Measurements from ENCODE around the gene ELAVL2.

- no peak for TF ChIP-seq CTCF (IDR thresholded peaks at IDR 0.05; ENCODE audit: low read depth, low read length)
- TF ChIP-seq POLR2A (IDR thresholded peaks at IDR 0.05; ENCODE audit: extremely low read depth, insufficient read length), result no peak
- TF ChIP-seq MAX (IDR thresholded peaks at IDR 0.05; ENCODE audit: low read depth, low read length), result no peak
- TF ChIP-seq MYC (IDR thresholded peaks at IDR 0.05; ENCODE audit: low read depth, low read length), result no peak
Measured at GRCh38 chr9:23677446-23677845, 148.6 kb downstream of the ELAVL2 start.

Data from NB4 (cell line).